HEK293 (cell line): Measurements from ENCODE around the gene BORCS5.

ENCODE experiments used
- YY1 ChIP-seq: fragments of 450-650 bp; formaldehyde crosslinking; IDR thresholded peaks from 2 replicates; pipeline ENCODE4 v1.5.1; 2018; ENCODE audit warnings: missing biosample characterization, missing genetic modification characterization
- ZBTB21 ChIP-seq: fragments of 450-650 bp; formaldehyde crosslinking; IDR thresholded peaks from 2 replicates; pipeline ENCODE4 v1.5.1; 2017; ENCODE audit warnings: missing biosample characterization, missing genetic modification characterization
- ZNF155 ChIP-seq: fragments of 450-650 bp; formaldehyde crosslinking; IDR thresholded peaks from 2 replicates; pipeline ENCODE4 v1.5.1; 2016; ENCODE audit warnings: missing biosample characterization, missing genetic modification characterization
- ZNF239 ChIP-seq: fragments of 450-650 bp; formaldehyde crosslinking; IDR thresholded peaks from 2 replicates; pipeline ENCODE4 v1.5.1; 2016; ENCODE audit warnings: missing biosample characterization, missing genetic modification characterization
- ZNF266 ChIP-seq: fragments of 450-650 bp; formaldehyde crosslinking; IDR thresholded peaks from 2 replicates; pipeline ENCODE4 v1.5.1; 2016; ENCODE audit warnings: missing biosample characterization, missing genetic modification characterization, low read depth
- ZNF335 ChIP-seq: fragments of 450-650 bp; formaldehyde crosslinking; conservative IDR thresholded peaks from 2 replicates; pipeline ENCODE4 v1.5.1; 2016; ENCODE audit warnings: missing biosample characterization, missing genetic modification characterization
- ZNF433 ChIP-seq: fragments of 450-650 bp; formaldehyde crosslinking; IDR thresholded peaks from 2 replicates; pipeline ENCODE4 v1.5.1; 2016; ENCODE audit warnings: missing biosample characterization, missing genetic modification characterization, low read depth
- ZNF629 ChIP-seq: fragments of 450-650 bp; formaldehyde crosslinking; IDR thresholded peaks from 2 replicates; pipeline ENCODE4 v1.5.1; 2017; ENCODE audit warnings: missing biosample characterization, missing genetic modification characterization
- ZNF747 ChIP-seq: fragments of 450-650 bp; formaldehyde crosslinking; IDR thresholded peaks from 2 replicates; pipeline ENCODE4 v1.5.1; 2016; ENCODE audit warnings: missing biosample characterization, missing genetic modification characterization
- ZNF792 ChIP-seq: fragments of 450-650 bp; formaldehyde crosslinking; IDR thresholded peaks from 2 replicates; pipeline ENCODE4 v1.5.1; 2016; ENCODE audit warnings: missing biosample characterization, missing genetic modification characterization
- TF ChIP-seq, protein P1 (sequence below): fragments of 450-650 bp; formaldehyde crosslinking; IDR thresholded peaks from 2 replicates; pipeline ENCODE4 v1.5.1; 2016; ENCODE audit warnings: missing biosample characterization, missing genetic modification characterization
- TF ChIP-seq, protein P2 (sequence below): sonication (generic); formaldehyde crosslinking; IDR thresholded peaks from 2 replicates; pipeline ENCODE4 v1.8.1; 2022; ENCODE audit warnings: mild to moderate bottlenecking, moderate library complexity, missing genetic modification reagents
- TF ChIP-seq, protein P3 (sequence below): fragments of 450-650 bp; formaldehyde crosslinking; IDR thresholded peaks from 2 replicates; pipeline ENCODE4 v1.5.1; 2016; ENCODE audit warnings: missing biosample characterization, missing genetic modification characterization
- TF ChIP-seq, protein P4 (sequence below): fragments of 450-650 bp; formaldehyde crosslinking; IDR thresholded peaks from 2 replicates; pipeline ENCODE4 v1.5.1; 2016; ENCODE audit warnings: missing biosample characterization, missing genetic modification characterization, low read depth

DNA sequence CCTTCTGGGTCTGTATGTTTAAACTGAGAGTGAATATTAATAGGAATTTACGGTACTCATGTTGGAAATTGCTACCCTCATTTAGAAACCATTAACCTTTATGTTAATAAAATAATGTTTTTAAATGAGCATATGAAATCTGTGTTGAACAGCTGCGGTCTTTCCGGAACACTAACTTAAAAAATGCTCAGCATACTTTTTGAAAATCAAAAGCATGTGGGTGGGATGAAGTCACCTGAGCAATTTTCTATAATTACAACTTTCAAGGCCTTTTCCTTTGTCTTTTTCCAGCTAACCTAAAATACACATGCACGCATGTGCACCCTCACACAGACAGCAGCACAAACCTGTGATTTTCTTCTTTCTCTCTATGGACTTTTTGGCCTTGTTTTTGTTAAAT is 39.8 kb downstream of the BORCS5 start:
- TF ChIP-seq ZNF433 (tag by site-specific recombination), result no peak
- no peak for TF ChIP-seq ZNF155
- TF ChIP-seq ZNF629 (tag by site-specific recombination), result no peak
- TF ChIP-seq ZNF792, result no peak
- TF ChIP-seq ZNF239 (tag by site-specific recombination), result no peak
- no peak for TF ChIP-seq ZNF747 (tag by site-specific recombination)
- no peak for TF ChIP-seq YY1
- no peak for TF ChIP-seq ZNF266 (tag by site-specific recombination)
- TF ChIP-seq, protein P1, sequence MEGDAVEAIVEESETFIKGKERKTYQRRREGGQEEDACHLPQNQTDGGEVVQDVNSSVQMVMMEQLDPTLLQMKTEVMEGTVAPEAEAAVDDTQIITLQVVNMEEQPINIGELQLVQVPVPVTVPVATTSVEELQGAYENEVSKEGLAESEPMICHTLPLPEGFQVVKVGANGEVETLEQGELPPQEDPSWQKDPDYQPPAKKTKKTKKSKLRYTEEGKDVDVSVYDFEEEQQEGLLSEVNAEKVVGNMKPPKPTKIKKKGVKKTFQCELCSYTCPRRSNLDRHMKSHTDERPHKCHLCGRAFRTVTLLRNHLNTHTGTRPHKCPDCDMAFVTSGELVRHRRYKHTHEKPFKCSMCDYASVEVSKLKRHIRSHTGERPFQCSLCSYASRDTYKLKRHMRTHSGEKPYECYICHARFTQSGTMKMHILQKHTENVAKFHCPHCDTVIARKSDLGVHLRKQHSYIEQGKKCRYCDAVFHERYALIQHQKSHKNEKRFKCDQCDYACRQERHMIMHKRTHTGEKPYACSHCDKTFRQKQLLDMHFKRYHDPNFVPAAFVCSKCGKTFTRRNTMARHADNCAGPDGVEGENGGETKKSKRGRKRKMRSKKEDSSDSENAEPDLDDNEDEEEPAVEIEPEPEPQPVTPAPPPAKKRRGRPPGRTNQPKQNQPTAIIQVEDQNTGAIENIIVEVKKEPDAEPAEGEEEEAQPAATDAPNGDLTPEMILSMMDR (tag by site-specific recombination), result no peak
- TF ChIP-seq, protein P2, sequence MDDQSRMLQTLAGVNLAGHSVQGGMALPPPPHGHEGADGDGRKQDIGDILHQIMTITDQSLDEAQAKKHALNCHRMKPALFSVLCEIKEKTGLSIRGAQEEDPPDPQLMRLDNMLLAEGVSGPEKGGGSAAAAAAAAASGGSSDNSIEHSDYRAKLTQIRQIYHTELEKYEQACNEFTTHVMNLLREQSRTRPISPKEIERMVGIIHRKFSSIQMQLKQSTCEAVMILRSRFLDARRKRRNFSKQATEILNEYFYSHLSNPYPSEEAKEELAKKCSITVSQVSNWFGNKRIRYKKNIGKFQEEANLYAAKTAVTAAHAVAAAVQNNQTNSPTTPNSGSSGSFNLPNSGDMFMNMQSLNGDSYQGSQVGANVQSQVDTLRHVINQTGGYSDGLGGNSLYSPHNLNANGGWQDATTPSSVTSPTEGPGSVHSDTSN (CRISPR knock-in tag), result no peak
- TF ChIP-seq ZBTB21 (tag by site-specific recombination), result no peak
- TF ChIP-seq, protein P3, sequence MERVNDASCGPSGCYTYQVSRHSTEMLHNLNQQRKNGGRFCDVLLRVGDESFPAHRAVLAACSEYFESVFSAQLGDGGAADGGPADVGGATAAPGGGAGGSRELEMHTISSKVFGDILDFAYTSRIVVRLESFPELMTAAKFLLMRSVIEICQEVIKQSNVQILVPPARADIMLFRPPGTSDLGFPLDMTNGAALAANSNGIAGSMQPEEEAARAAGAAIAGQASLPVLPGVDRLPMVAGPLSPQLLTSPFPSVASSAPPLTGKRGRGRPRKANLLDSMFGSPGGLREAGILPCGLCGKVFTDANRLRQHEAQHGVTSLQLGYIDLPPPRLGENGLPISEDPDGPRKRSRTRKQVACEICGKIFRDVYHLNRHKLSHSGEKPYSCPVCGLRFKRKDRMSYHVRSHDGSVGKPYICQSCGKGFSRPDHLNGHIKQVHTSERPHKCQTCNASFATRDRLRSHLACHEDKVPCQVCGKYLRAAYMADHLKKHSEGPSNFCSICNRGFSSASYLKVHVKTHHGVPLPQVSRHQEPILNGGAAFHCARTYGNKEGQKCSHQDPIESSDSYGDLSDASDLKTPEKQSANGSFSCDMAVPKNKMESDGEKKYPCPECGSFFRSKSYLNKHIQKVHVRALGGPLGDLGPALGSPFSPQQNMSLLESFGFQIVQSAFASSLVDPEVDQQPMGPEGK, result no peak
- no peak for TF ChIP-seq ZNF335
- TF ChIP-seq, protein P4, sequence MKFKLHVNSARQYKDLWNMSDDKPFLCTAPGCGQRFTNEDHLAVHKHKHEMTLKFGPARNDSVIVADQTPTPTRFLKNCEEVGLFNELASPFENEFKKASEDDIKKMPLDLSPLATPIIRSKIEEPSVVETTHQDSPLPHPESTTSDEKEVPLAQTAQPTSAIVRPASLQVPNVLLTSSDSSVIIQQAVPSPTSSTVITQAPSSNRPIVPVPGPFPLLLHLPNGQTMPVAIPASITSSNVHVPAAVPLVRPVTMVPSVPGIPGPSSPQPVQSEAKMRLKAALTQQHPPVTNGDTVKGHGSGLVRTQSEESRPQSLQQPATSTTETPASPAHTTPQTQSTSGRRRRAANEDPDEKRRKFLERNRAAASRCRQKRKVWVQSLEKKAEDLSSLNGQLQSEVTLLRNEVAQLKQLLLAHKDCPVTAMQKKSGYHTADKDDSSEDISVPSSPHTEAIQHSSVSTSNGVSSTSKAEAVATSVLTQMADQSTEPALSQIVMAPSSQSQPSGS (tag by site-specific recombination), result no peak
